ENCODE measurements around the gene ELF2. TPM values are rescaled to one million over a fixed set of nuclear protein-coding genes. Genes with fewer than 3 reads are reported as not detected.

The ELF2 gene
- total and polyA plus RNA-seq, 2 donors (not counting 3 experiments of a cell fraction or from before 2014, with no cell fraction given): 16.4 to 35.1 TPM

DNA sequence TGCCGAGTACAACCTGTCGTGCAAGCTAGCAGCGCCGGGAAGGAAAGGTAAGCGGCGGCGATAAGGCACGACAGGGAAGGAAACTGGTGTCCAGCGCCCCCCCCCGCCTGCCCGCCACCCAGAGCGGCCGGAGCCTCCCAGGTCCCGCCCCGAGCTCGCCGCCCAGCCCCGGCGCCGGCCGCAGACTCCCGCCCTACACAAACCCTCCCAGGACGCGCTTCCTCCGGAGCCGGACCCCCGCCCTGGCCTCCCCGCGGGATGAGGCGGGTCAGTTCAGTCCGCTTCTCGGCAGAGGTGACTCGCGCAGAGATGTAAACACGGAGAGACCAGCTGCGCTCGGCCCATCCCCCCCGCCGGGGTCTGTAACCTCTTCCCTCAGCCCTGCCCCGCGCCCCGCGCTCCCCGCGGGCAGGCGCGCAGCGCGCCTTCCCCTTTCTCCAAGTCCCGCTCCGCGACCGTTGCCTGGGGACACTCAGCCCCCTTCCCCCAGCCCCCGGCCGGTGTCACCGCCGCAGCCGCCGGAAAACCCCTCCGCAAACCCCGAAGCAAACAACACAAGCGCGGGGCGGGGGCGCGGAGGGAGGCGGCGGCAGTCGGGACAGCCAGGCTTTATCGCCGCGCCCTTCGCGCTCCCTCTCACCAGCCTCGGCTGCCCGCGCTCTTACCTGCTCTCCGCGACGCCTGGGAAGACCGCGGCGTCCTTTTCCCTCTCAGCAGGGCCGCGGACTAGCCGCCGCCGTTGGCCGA lies 543 bp downstream of the ELF2 start:
- dilution Hi-C loops (cut with MboI; ENCODE audit: extremely low pct_ligation_motif_present, low sequenced_read_pairs) (no loop called here), intact Hi-C loops (cut with micrococcal nuclease) (loop anchor here (1.0 to 2.0 kb wide), 5 partner anchors 78 to 380 kb away; partner anchors contain the start of genes MGARP, NOCT and SETD7)
- Histone ChIP-seq H3K9me3 (replicated peaks; ENCODE audit: control insufficient read depth, insufficient read depth, low read length) (no peaks in the 10 kb centered on the region), H4K20me1 (replicated peaks; ENCODE audit: control insufficient read depth, extremely low read depth, insufficient read depth, low read length) (peaks cover 7% of the 10 kb centered on the region), H3K79me2 (ENCODE audit: control insufficient read depth, insufficient read depth, low read length) (peaks cover 3% of the 10 kb centered on the region), H2AFZ (ENCODE audit: low read depth, low read length) (peak overlapping the region; percentile 56), H3K4me3 (replicated peaks in 1 of 3; ENCODE audit: insufficient read depth in 1 of 3, low read depth in 1 of 3, low read length in 3 of 3) (peak overlapping the region; percentile 84 to 91 (median 90)), H3K27me3 (ENCODE audit: control insufficient read depth in 2 of 2, insufficient read depth in 2 of 2, low read length in 2 of 2) (no peaks in the 10 kb centered on the region), H3K4me1 (ENCODE audit: control insufficient read depth, extremely low read depth, insufficient read depth, low read length) (peaks cover 7% of the 10 kb centered on the region), H3K4me2 (ENCODE audit: insufficient read depth, low read length) (peak overlapping the region; percentile 99), H3K27ac (ENCODE audit: insufficient read depth, low read depth, low read length) (peak overlapping the region; percentile 79), H3K36me3 (ENCODE audit: control insufficient read depth in 2 of 2, extremely low read depth in 1 of 2, insufficient read depth in 2 of 2, low read length in 2 of 2) (no peaks in the 10 kb centered on the region), H3K9me1 (replicated peaks; ENCODE audit: control insufficient read depth, extremely low read depth, insufficient read depth, low read length) (no peaks in the 10 kb centered on the region), H3K9ac (replicated peaks; ENCODE audit: extremely low read depth, insufficient read depth, low read length) (peak overlapping the region; percentile 85)
- CTCF ChIA-PET: interaction anchor here (1.0 to 4.0 kb wide), 9 partner anchors 9 to 146 kb away, joined by 3 to 37 read pairs (median 6); partner anchors contain the start of gene NAA15
- FAIRE-seq (peak; percentile 70), DNase-seq (ENCODE audit: low read depth, low spot score) (peak; percentile 84)
- TF ChIP-seq POLR2A (IDR thresholded peaks at IDR 0.05; ENCODE audit: low read depth, low read length) (peak; percentile 55), FOS (IDR thresholded peaks at IDR 0.05; ENCODE audit: borderline replicate concordance, insufficient read depth, low read length) (no peak), POLR2AphosphoS5 (IDR thresholded peaks at IDR 0.05; ENCODE audit: insufficient read depth, low read depth, low read length) (peak; percentile 72), EZH2 (IDR thresholded peaks at IDR 0.05; ENCODE audit: borderline replicate concordance, low read depth, low read length, severe bottlenecking) (no peak), JUN (IDR thresholded peaks at IDR 0.05; ENCODE audit: borderline replicate concordance, insufficient read depth, insufficient read length, low read depth) (no peak)
- TF ChIP-seq, protein P1, sequence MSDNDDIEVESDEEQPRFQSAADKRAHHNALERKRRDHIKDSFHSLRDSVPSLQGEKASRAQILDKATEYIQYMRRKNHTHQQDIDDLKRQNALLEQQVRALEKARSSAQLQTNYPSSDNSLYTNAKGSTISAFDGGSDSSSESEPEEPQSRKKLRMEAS (IDR thresholded peaks at IDR 0.05; ENCODE audit: insufficient read depth, insufficient read length): no peak
- POLR2A ChIA-PET: interaction anchor here (0.6 to 1.8 kb wide), 3 partner anchors 125 to 160 kb away, joined by 3 to 7 read pairs (median 5); partner anchors contain the start of gene NAA15
- no TSS peak for BruUV-seq (replicated peaks)
